H1 (cell line): ENCODE measurements around the gene KIF23. TPM values are rescaled to one million over a fixed set of nuclear protein-coding genes. Genes with fewer than 3 reads are reported as not detected.

Experiments
- CTCF ChIA-PET: fragments of 300-600 bp; sonication (Branson Sonifier 250); formaldehyde crosslinking; loops from one replicate; lab custom pipeline; 2021; ENCODE audit not compliant: partially characterized antibody; lab: Charles Lee
- POLR2A ChIA-PET: fragments of 300-600 bp; sonication (Branson Sonifier 250); formaldehyde crosslinking; loops from one replicate; lab custom pipeline; 2021; ENCODE audit warnings: inconsistent platforms; ENCODE audit not compliant: partially characterized antibody; lab: Charles Lee
- DNase-seq, 2 experiments: peaks; one replicate each; pipeline versions ENCODE4 v3.0.0 to v3.0.0-alpha.2; 2010 to 2022; ENCODE audit warnings: low spot score in 2 of 2, low read depth in 1 of 2, mixed read lengths in 1 of 2
- FAIRE-seq: peaks from 2 replicates; lab custom pipeline; 2011; peaks lifted over from hg19 to GRCh38; lab: Jason Lieb, UNC
- H2AFZ ChIP-seq: 2 replicates; pipeline ENCODE4 v1.8.1; 2012; ENCODE audit warnings: low read length, inconsistent platforms
- H2AK5ac ChIP-seq: 2 replicates; pipeline ENCODE4 v1.6.1; 2013; ENCODE audit warnings: low read depth, low read length
- H2BK120ac ChIP-seq: replicated peaks from 2 replicates; pipeline ENCODE3; 2013; ENCODE audit warnings: low read depth, low read length, inconsistent platforms
- H2BK12ac ChIP-seq: 2 replicates; pipeline ENCODE4 v1.6.1; 2013; ENCODE audit warnings: low read depth, low read length
- H2BK15ac ChIP-seq: 2 replicates; pipeline ENCODE4 v1.6.1; 2013; ENCODE audit warnings: low read length
- H2BK20ac ChIP-seq: 2 replicates; pipeline ENCODE4 v1.6.1; 2013; ENCODE audit warnings: low read length
- H2BK5ac ChIP-seq: 2 replicates; pipeline ENCODE4 v1.6.1; 2013; ENCODE audit warnings: low read depth, low read length
- H3K14ac ChIP-seq: 2 replicates; pipeline ENCODE4 v1.6.1; 2013; ENCODE audit warnings: inconsistent platforms; ENCODE audit not compliant: insufficient read length
- H3K18ac ChIP-seq: 2 replicates; pipeline ENCODE4 v1.6.1; 2013; ENCODE audit warnings: low read length; ENCODE audit errors: extremely low read depth
- H3K23ac ChIP-seq: 2 replicates; pipeline ENCODE4 v1.6.1; 2013; ENCODE audit warnings: inconsistent platforms; ENCODE audit not compliant: insufficient read length
- H3K23me2 ChIP-seq: 2 replicates; pipeline ENCODE4 v1.6.1; 2013; ENCODE audit warnings: low read depth, low read length
- H3K27ac ChIP-seq: 2 replicates; pipeline ENCODE4 v1.6.1; 2011; ENCODE audit warnings: low read depth, low read length, inconsistent platforms
- H3K27me3 ChIP-seq, 4 experiments: replicated peaks in 1 of 4; 1 replicate in 1 of 4; 2 replicates in 3 of 4; pipeline versions ENCODE4 v1.6.1 to v1.8.1; 2011 to 2013; ENCODE audit warnings: low read length in 3 of 4, mild to moderate bottlenecking in 3 of 4, inconsistent platforms in 2 of 4, mixed read lengths in 2 of 4, moderate library complexity in 1 of 4; ENCODE audit not compliant: control insufficient read depth in 3 of 4, insufficient read depth in 3 of 4; ENCODE audit errors: extremely low read depth in 1 of 4
- H3K36me3 ChIP-seq, 4 experiments: 2 replicates each; pipeline versions ENCODE4 v1.6.1 to v1.8.1; 2011 to 2013; ENCODE audit warnings: mild to moderate bottlenecking in 4 of 4, low read length in 3 of 4, moderate library complexity in 2 of 4, control low read depth in 1 of 4, inconsistent platforms in 1 of 4; ENCODE audit not compliant: insufficient read depth in 4 of 4, control insufficient read depth in 2 of 4
- H3K4ac ChIP-seq: replicated peaks from 2 replicates; pipeline ENCODE3; 2013; ENCODE audit warnings: low read length, low read depth, mixed read lengths, inconsistent platforms; ENCODE audit not compliant: insufficient read length
- H3K4me1 ChIP-seq, 4 experiments: replicated peaks in 1 of 4; 1 replicate in 1 of 4; 2 replicates in 3 of 4; pipeline versions ENCODE4 v1.6.1 to v1.8.1; 2011 to 2013; ENCODE audit warnings: low read length in 3 of 4, inconsistent platforms in 2 of 4, mixed read lengths in 1 of 4; ENCODE audit not compliant: insufficient read depth in 4 of 4, control insufficient read depth in 3 of 4
- H3K4me2 ChIP-seq, 2 experiments: 2 replicates each; pipeline versions ENCODE4 v1.6.1 to v1.8.1; 2011 to 2013; ENCODE audit warnings: low read depth in 2 of 2, low read length in 2 of 2, control low read depth in 1 of 2, inconsistent platforms in 1 of 2, mild to moderate bottlenecking in 1 of 2; ENCODE audit not compliant: insufficient read depth in 1 of 2
- H3K4me3 ChIP-seq, 4 experiments: fragments of 200-600, 300-600 bp in 1 of 4; sonication (generic), shearing (Covaris generic), sonication (Bioruptor Twin) in 1 of 4; 2 replicates each; pipeline versions ENCODE4 v1.5.1 to v1.8.1; 2011 to 2016; ENCODE audit warnings: low read length in 4 of 4, low read depth in 3 of 4, control low read depth in 2 of 4, inconsistent platforms in 2 of 4, mild to moderate bottlenecking in 2 of 4, mixed read lengths in 1 of 4, moderate library complexity in 1 of 4; ENCODE audit not compliant: insufficient read depth in 2 of 4; ENCODE audit errors: extremely low read depth in 1 of 4
- H3K56ac ChIP-seq: replicated peaks from 2 replicates; pipeline ENCODE3; 2013; ENCODE audit warnings: low read depth, mild to moderate bottlenecking, mixed read lengths, low read length, inconsistent platforms; ENCODE audit not compliant: insufficient read length
- H3K79me1 ChIP-seq: 2 replicates; pipeline ENCODE4 v1.6.1; 2013; ENCODE audit warnings: low read depth, low read length, control low read depth
- H3K79me2 ChIP-seq, 2 experiments: 2 replicates each; pipeline versions ENCODE4 v1.6.1 to v1.8.1; 2012 to 2013; ENCODE audit warnings: low read length in 2 of 2, mild to moderate bottlenecking in 2 of 2, inconsistent platforms in 1 of 2; ENCODE audit not compliant: insufficient read depth in 2 of 2, control insufficient read depth in 1 of 2
- H3K9ac ChIP-seq, 4 experiments: replicated peaks in 1 of 4; 1 replicate in 1 of 4; 2 replicates in 3 of 4; pipeline versions ENCODE4 v1.6.1 to v1.8.1; 2011 to 2013; ENCODE audit warnings: low read depth in 3 of 4, low read length in 3 of 4, control low read depth in 2 of 4, mild to moderate bottlenecking in 2 of 4, moderate library complexity in 2 of 4, inconsistent platforms in 1 of 4; ENCODE audit errors: extremely low read depth in 1 of 4
- H3K9me3 ChIP-seq, 2 experiments: 2 replicates each; pipeline versions ENCODE4 v1.6.1 to v1.8.1; 2012 to 2013; ENCODE audit warnings: mild to moderate bottlenecking in 2 of 2, moderate library complexity in 2 of 2, control low read depth in 1 of 2, inconsistent platforms in 1 of 2, low read depth in 1 of 2, low read length in 1 of 2, mixed read lengths in 1 of 2; ENCODE audit not compliant: insufficient read depth in 2 of 2
- H4K20me1 ChIP-seq, 2 experiments: replicated peaks in 1 of 2; 2 replicates each; pipeline versions ENCODE3 to v1.8.1; 2011 to 2013; ENCODE audit warnings: inconsistent platforms in 2 of 2, low read length in 2 of 2, mild to moderate bottlenecking in 1 of 2; ENCODE audit not compliant: insufficient read depth in 2 of 2, control insufficient read depth in 1 of 2
- H4K5ac ChIP-seq: 2 replicates; pipeline ENCODE4 v1.6.1; 2013; ENCODE audit warnings: low read length, low read depth, mixed read lengths, inconsistent platforms; ENCODE audit not compliant: insufficient read length
- H4K8ac ChIP-seq: 2 replicates; pipeline ENCODE4 v1.8.0; 2013; ENCODE audit warnings: mild to moderate bottlenecking, moderate library complexity, low read length, inconsistent platforms; ENCODE audit not compliant: insufficient read depth; ENCODE audit errors: extremely low read depth
- H4K91ac ChIP-seq: replicated peaks from 2 replicates; pipeline ENCODE3; 2013; ENCODE audit warnings: low read length, mixed read lengths, inconsistent platforms; ENCODE audit not compliant: insufficient read length
- JUN ChIP-seq: IDR thresholded peaks from 2 replicates; pipeline ENCODE4 v1.6.1; 2011; ENCODE audit warnings: low read depth, mild to moderate bottlenecking, improper control_type of control experiment, low read length
- POLR2AphosphoS5 ChIP-seq: IDR thresholded peaks from 2 replicates; pipeline ENCODE4 v1.6.1; 2011; ENCODE audit warnings: low read depth, low read length
- POU5F1 ChIP-seq: IDR thresholded peaks from 2 replicates; pipeline ENCODE4 v1.6.1; 2011; ENCODE audit warnings: low read depth, mild to moderate bottlenecking, low read length, moderate library complexity
- TBP ChIP-seq: IDR thresholded peaks from 2 replicates; pipeline ENCODE4 v1.6.1; 2011; ENCODE audit warnings: low read depth, low read length, improper control_type of control experiment
- WGBS, 2 experiments: shearing (Covaris generic) in 1 of 2; methylation state at CpG; one replicate each; pipeline versions ENCODE4 v1.1.6 to v1.1.7; 2013 to 2015; ENCODE audit warnings: low lambda C conversion rate in 2 of 2, mixed read lengths in 2 of 2, inconsistent platforms in 1 of 2, low coverage in 1 of 2, missing lambda C conversion rate in 1 of 2; ENCODE audit not compliant: insufficient replicate concordance in 2 of 2, insufficient coverage in 1 of 2, insufficient read length in 1 of 2; ENCODE audit errors: extremely low coverage in 1 of 2, missing lambda C conversion rate in 1 of 2; 5-methylcytosine and 5-hydroxymethylcytosine counted together
- polyA plus RNA-seq, 7 experiments: library from polyadenylated mRNA; depleted of rRNA in 3 of 7; stranded (reverse) in 5 of 7; unstranded in 2 of 7; fragments of >200 nt in 5 of 7; fragments of 200-250 nt in 2 of 7; gene quantifications; 1 replicate in 5 of 7; 2 replicates in 1 of 7; 4 replicates in 1 of 7; pipeline versions ENCODE4 v1.2.1 to v1.2.3, GENCODE V29; 2011 to 2013; ENCODE audit warnings: missing spikeins in 2 of 7, mixed read lengths in 2 of 7
- total RNA-seq: library from RNA; stranded (reverse); fragmentation: NEBNext Ultra II Directional; extraction: Animal tissue kit (Norgen Biotek cat#: 25700); gene quantifications from 2 replicates; pipeline ENCODE4 v1.2.1, GENCODE V29; 2021

KIF23 gene
- total and polyA plus RNA-seq, 2 of the 8 experiments (the other 6 are each of a cell fraction or from before 2014, with no cell fraction given), result 26.2 to 77.4 TPM

GRCh38 chr15:69436951-69437350, 22.8 kb downstream of the KIF23 start:
- H4K91ac ChIP-seq, result no peak overlapping the region
- peaks cover 14 to 83% (median 67%) of the 10 kb centered on the region in 4 experiments for H3K36me3 ChIP-seq
- ChIA-PET POLR2A (interaction anchor here (1.3 to 3.0 kb wide), 2 partner anchors 11 to 12 kb away, joined by 4 to 15 read pairs; no protein-coding TSS in a partner anchor), CTCF (interaction anchor here (0.7 kb wide), 2 partner anchors 22 to 543 kb away, joined by 3 read pairs; no protein-coding TSS in a partner anchor)
- H3K27ac ChIP-seq, result no peak overlapping the region
- no peak overlapping the region for H4K5ac ChIP-seq
- no peak overlapping the region for H3K18ac ChIP-seq
- H3K27me3 ChIP-seq, result no peaks in the 10 kb centered on the region
- H3K4me2 ChIP-seq, result no peak overlapping the region
- no peaks in the 10 kb centered on the region for H3K79me2 ChIP-seq
- no peak overlapping the region for H2BK5ac ChIP-seq
- no peaks in the 10 kb centered on the region for H3K9me3 ChIP-seq
- H4K20me1 ChIP-seq, result peaks cover 0 to 3% of the 10 kb centered on the region in 2 experiments
- H2BK12ac ChIP-seq, result no peak overlapping the region
- peaks cover 3% of the 10 kb centered on the region; the same call in 1 of the 2 replicates for H3K79me1 ChIP-seq
- H3K4me1 ChIP-seq, result no peaks in the 10 kb centered on the region; a peak in 1 of 7 replicates
- H3K23ac ChIP-seq, result no peak overlapping the region
- no peak overlapping the region for H4K8ac ChIP-seq
- no peaks in the 10 kb centered on the region for H3K23me2 ChIP-seq
- no peak for FAIRE-seq
- no peak overlapping the region for H2AK5ac ChIP-seq
- no peak overlapping the region for H3K4me3 ChIP-seq
- no peak overlapping the region for H3K9ac ChIP-seq
- no peak overlapping the region for H3K14ac ChIP-seq
- 96% methylated on average over 4 of the region's 4 CpGs; no CpG with 5 or more reads in 1 of the 2 experiments for WGBS, 2 experiments
- no peak overlapping the region for H2AFZ ChIP-seq
- no peak for DNase-seq
- H3K56ac ChIP-seq, result no peak overlapping the region
- no peak overlapping the region for H3K4ac ChIP-seq
- H2BK20ac ChIP-seq, result no peak overlapping the region
- H2BK120ac ChIP-seq, result no peak overlapping the region
- TF ChIP-seq TBP (no peak), JUN (no peak), POU5F1 (no peak), POLR2AphosphoS5 (no peak)
- H2BK15ac ChIP-seq, result no peak overlapping the region
